GM19240 (cell line): ENCODE data around the gene SELP.

ENCODE experiments used
- DNase-seq: peaks from one replicate; pipeline ENCODE4 v3.0.0; 2011; ENCODE audit warnings: low spot score; ENCODE audit not compliant: insufficient read length

SELP gene

DNA sequence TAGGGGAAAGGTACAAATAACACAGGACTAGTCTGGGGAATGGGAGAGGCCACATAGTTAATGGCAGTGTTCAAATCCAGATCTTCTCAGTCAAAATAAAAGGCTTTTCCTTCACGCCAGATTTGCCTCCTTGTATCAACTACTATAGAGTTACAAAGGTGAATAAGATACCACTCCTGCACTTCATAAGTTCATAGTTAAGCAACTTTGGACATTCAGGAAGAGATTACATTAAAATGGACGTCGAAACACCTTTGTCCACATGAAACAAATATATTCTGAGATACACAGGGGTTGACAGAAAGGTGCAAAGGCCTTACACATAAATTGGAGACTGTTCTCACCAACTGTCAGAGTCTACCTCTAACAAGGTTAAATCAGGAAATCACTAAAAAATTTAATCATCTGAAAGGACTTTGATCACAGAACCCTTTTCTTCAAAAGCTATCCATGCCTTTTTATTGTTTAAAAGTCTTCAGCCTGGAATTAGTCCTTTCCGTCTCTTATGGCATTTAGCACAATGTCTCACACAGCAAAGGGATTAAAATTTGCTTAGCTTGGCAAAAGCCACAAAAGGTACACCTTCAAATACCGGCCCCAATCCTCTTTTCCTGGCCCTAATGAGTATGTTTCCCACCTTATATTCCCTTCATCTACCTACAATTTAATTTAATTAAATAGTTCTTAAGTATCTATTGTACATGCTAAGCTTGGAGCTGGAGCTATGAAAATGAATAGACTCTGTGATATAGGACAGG is 51.8 kb downstream of the SELP start:
- no peak for DNase-seq

DNA sequence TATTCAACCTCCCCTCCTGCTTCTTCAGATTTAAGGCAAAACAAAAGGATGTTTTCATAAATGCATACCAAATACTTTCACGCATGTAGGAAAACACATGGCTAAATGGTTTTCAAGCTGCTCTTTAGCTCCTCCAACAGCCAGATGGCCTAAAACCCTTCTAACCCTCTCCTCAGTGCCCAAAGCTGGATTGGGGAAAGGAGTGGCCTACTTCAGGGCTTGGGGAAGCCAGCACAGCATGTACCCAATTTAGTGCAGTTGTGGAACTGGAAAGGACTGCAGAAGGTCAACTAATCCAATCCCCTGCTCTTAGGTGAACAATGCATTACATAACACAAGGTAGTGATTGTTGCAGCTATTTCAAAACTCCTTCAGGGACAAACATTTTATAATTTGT is 53.0 kb downstream of the SELP start:
- no peak for DNase-seq

DNA sequence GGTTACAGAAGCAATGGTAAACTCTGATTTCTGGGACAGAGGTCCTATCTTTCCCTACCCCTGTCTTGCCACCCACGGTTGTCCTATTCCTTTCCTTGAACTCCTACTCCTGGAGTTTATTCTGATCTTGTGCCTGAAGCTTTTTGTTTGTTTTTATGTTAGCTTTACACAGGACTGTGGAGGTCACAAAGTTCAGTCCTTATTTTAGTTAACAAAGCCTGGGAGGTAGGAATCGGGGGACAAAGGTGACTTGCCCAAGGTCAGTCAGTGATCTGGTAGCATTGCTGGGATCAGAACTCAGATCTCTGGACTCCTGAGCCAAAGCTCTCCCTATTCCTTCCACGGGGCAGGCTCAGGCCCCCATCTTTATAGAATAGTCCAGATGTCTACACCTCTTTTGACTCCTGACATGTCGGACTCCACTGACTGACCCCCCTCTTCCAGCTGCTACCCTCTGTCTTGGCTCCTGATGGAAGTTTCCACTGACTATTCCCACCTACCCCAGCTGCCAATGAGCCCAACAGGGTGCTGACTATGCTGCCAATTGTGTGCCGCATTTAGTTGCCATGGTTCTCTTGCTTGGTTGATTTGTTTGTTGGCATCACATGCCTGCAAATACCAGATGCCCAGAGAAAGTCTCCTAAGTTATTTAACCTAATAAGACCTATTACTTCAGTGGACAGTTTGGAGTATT is 53.5 kb downstream of the SELP start:
- DNase-seq = no peak

DNA sequence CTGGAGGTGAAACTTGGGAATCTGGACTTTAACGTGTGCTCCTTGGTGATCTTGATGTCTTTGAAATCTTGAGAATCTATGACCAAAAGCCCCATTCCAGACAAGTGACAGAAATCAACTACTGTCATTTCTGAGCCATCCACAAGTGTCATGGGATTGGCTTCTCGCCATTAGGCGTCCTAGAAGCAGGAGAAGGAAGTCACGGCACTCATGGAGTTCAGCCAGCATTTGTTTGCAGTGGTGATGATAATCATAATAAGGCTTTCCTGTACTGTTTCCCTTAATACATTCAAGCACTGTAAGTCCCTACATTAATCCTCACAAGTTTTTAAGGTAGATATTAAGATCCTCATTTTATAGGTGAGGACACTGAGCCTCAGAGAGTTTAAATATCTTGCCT is 55.6 kb downstream of the SELP start:
- no peak for DNase-seq

DNA sequence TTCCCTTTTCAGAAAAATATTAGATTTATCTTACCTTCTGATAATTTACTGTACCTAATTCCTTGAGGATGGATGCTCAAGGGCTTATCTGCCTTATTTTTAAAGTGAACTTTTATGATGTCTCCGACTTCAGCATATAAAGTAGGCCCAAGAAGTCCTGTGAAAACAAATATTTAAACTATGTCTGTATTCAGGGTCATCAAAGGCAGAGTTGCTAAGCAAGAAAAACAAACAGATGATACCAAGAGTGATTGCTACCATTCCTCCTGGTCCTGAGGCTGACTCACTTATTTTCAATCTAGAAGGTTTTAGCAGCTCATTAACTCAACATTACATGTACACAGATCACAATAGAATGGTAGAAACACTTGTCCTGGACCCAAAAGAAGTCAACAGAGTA is 57.7 kb downstream of the SELP start:
- DNase-seq = no peak

DNA sequence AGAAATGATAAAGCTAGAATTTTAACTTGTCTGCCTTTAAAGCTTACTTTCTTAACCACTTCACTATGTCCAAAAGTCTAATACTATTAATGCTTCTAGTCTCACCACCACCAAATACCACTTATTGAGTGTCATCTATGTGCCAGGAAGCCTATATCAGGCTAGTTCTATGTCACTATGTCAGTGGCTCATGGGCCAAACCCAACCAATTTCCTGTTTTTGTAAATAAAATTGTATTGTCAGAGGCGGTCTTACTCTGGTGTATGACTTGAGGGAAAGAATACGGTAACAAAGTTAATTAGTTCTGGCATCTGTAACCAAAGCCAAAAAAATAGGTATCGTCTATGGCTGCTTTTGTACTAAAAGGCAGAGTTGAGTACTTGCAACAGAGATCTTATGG is 58.5 kb downstream of the SELP start:
- DNase-seq = no peak

DNA sequence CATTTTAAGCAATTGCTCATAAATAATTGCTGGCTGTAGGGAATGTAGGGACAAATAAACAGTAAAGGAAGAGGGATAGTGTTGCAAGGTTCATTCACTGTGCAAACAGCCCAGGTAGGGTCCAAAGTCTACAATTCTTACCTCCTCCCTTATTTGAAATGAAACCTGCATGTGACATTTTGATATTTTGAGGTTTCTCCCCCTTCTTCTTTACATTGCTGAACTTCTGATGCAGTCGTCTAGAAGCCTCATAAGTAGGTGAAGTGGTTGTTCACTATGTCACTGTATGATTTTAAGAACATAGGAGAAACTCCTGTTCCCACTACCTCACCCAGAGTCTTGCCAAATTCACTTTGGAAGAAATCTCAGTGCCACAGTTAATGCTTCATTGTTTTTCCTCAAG is 59.8 kb downstream of the SELP start:
- DNase-seq = no peak

DNA sequence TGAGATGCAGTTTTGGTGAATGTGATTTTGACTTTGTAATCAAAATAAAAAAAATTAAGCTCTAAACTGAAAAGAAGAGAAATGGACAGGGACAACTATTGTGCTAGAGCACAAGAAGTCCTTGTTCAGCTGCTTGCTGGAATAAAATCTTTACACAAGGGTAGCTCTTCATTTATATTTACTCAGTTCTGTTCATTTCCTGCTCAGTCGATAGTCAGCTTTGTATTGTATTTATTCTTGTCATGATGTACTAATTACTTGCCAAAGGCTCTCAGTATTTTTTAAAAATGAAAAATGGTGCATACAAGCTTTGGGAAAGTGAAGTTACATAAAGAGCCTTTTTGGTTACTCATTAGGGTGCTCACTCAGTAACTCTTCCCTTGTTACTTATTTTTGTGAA is 61.4 kb downstream of the SELP start:
- no peak for DNase-seq

DNA sequence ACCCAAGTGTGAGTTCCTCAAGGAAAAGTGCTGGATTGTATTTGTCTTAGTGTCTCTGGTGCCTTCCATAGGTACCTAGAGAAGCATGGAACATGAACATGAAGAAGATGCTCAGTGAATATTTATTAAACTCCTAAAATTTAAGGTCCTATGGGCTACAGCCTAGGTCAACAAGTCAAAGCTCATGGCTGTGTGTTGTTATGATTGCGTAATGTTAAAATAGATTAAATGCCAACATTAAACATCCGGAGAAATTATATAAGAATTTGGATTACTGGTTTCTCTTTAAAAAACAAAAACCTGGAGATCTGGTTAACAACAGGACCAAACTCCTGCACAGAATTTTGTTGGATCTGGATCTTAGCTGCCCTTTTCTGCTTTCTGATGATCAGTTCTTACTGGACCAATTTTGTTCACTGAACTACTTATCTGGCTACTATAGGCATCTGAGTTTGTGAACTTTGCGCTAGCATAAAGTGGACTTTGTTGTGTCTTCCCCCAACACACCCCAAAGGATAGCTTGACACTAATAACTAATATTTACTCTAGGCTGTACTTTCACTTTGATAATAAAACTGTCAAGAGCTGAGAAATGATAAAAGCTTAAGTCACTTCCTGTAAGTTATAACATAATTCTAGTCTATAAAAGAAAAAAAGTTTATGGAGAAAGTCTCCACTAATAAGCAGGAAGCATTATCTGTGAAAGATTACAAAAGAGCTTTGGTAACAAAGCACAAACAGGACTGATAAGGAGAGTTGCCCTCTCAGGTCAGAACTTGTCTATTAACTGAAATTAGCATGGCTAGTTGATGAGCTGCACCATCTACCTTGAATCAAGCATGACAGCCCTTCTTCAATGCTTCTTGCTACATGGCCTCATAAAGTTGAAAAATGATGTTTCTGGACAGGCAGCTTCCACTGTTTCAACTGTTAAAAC is 64.3 kb downstream of the SELP start:
- no peak for DNase-seq

DNA sequence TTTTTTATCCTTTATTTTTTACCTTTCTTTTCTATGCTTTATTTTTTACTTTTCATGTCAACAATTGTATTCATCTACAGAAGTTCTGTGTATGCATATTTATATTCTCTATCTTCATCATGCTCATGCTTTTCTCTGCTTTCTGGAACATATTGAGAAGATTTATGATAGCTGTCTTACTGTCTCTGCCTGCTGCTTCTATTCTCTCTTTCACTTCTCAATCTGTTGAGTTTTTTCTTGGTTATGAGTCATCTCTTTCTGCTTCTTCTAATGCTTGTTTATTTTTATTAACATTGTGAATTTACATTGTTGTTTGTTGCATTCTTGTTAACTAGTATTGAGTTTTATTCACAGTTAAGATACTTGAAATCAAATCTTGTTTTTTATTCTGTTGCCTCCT is 66.3 kb downstream of the SELP start:
- DNase-seq = no peak

DNA sequence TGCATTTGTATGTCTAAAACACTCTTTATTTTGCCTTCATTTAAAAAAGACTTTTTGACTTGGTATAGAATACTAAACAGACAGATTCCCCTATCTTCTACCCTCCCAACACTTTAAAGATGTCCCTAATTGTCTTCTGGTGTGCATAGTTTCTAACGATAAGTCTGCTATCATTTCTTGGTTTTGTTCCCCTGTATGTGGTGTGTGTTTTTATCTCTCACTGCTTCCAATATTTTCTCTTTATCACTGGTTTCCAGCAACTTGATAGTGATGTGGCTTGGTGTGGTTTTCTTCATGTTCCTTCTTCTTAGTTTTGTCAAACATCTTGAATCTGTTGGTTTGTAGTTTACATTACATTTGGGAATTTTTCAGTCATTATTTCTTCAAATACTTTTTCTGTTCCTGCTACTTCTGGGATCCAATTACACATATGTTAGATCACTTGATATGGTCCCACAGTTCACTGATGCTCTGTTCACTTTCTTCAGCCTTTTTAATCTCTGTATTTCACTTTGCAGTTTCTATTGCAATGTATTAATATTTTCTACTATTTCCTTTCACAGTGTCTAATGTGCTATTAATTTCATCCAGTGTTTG is 66.8 kb downstream of the SELP start:
- no peak for DNase-seq

DNA sequence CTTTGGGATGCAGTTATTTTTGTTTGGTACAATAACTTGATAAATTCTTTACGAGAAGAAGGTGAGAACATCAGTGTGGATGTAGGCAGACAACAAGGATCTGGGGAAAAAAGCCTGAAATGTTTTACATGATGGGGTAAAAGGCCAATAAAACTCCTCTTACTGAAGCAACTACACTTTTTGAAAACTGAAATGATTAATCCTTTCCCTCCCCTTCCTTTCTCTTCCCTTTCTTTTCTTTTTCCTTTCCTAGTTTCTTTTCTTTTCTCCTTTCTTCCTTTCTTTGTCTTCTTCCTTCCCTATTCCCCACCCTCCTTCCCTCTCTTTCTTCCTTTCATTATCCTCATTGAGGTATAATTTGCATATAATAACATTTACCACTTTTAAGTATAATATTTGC is 68.2 kb downstream of the SELP start:
- DNase-seq = no peak

DNA sequence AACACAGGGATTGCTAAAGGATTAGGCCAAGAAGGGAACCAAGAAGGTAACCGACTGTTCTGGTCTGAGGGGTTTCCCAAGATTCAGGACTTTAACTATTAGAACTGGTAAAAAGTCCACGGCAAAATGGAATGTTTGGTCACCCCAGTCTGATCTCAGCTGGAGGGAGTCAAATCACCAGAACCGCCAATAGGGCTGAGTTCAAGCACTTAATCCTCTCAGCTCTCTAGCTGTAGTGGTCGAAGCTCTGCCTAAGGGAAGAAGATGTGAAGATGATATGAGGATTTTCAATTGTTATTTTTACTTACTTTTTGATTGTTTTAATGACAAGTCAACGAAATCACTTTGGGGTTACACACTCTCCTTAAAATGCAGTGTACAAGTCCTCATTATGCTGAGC is 72.8 kb downstream of the SELP start:
- DNase-seq = no peak

DNA sequence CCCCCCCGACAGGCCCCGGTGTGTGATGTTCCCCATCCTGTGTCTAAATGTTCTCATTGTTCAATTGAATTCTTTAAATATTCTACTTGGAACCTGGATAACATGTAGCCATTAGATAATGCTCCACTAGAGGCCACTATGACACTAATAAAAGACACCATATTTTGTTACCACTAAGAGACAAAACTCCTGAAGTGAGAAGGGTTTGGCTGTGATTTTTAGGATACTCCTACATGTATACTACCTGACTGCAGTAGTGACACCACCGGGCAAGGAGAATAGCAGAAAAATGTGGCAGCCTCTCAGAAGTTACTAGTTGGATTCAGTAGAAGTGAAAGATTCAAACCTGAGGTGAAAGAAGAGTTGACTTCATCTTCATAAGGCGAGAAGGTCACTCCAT is 79.6 kb downstream of the SELP start:
- no peak for DNase-seq

DNA sequence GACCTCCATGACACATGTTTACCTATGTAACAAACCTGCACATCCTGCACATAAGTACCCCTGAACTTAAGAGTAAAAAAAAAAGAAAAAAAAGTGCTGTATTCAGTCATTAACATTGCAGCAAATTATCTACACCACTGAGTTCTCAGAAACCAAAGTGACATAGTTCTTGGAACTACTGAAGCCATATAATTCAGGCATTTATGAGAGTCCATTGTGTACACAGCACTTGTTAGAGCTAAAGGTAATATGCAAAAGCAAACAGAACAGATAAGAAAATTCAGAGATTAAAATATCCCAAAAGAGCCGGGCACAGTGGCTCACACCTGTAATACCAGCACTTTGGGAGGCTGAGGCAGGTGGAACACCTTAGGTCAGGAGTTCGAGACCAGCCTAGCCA is 81.6 kb downstream of the SELP start:
- no peak for DNase-seq

DNA sequence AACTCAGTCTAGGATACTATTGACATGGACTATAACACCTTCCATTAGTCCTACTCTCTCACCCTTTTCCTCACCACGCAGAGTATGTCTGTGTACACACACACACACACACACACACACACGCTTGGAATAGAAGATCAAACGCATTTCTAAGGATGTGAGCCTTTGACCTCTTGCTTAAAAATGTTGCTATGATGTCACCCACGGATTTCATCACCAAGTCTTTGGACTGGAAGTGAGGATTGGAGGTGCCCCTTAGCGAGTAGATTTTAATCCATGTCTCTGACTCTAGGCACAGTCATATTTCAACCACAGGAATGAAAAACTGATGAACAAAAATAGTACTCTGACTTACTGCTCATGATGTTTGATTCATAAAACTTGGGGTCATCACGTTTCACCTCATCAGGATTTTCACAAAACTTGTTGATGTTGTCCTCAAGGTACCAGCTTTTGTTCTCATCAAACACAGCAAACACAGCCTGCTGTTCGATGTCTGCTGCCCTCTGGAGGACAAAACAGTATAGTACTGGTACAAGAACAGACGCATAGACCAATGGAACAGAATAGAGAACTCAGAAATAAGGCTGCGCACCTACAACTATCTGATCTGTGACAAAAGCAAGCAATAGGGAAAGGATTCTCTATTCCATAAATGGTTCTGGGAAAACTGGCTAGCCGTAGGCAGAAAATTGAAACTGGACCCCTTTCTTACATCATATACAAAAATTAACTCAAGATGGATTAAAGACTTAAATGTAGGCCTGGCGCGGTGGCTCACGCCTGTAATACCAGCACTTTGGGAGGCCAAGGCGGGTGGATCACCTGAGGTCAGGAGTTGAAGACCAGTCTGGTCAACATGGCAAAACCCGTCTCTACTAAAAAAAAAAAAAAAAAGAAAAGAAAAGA is 83.6 kb downstream of the SELP start:
- no peak for DNase-seq

DNA sequence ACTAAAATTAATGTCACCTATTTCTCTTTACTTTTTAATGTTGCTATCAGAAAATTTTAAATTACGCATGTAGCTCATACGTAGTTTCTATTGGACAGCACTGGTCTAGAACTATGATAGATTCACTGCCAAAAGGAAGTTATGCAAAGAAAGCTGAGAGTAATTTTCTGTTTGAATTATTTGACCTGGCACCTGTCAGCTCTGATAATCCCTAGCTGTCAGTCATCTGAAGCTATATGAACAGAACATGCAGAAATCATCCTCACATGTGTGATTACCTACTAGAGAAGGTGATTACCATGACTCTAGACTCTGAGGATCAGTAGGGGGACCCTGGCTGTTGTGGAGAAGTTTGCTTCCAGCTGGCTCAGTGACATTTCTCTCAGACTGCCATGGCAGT is 84.5 kb downstream of the SELP start:
- no peak for DNase-seq

DNA sequence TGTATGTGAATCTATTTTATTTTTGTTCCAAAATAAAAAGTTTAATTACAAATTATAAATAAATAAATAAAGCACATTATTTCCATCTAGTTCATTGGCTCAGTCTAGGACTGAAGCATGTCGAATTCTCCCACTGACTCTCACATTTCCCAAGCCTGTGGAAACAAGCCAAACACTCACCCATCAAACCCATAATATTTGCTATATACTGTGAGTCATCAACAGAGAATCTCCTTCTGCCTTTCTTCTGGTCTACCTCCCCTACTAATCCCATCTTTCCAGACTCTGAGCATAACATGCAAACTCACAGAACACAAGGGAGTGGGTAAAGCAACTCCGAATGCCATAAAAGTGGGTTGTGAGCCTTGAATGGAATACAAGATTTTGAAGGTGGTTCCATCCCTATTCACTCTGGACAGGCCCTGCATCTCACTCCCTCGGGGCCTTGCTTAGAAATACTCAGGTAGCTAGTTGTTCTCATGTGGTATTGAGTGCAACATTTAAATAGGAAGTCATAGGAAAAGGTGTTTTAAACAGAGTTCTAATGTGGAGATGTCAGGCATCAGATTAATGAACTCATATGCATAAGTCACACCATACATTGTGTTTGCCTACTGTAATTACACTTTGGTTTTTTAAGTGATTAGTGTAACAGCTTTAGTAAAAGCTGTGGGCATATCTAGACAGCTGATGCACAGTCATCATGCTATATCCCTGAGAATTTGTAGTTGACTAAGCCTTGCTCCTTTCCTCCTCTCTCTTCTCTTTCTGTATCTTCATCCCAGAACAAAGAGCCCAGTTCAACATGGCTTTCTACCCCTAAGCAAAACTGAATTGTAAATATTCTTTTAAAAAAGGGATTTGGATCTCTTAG is 90.7 kb downstream of the SELP start:
- no peak for DNase-seq
